ENCODE results near the gene DSG2. TPM values are rescaled to one million over a fixed set of nuclear protein-coding genes. Genes with fewer than 3 reads are reported as not detected.

The DSG2 gene
- total and polyA plus RNA-seq, 2 of the 4 experiments (the other 2 are of a cell fraction) = 1.8 to 2.3 TPM

- H3K4me3 ChIP-seq (ENCODE audit: insufficient read depth, low read depth, low read length) = no peak overlapping the region
- ChIA-PET CTCF (no interaction called here), POLR2A (ENCODE audit: unreplicated experiment) (no interaction called here)
- no peak overlapping the region for H2AK9ac ChIP-seq (replicated peaks; ENCODE audit: low read depth, low read length, poor library complexity)
- no peak overlapping the region for H3K14ac ChIP-seq (replicated peaks; ENCODE audit: low read depth, low read length)
- no peak overlapping the region for H2AFZ ChIP-seq (replicated peaks; ENCODE audit: low read length, poor library complexity)
- no peaks in the 10 kb centered on the region for H3K27me3 ChIP-seq (ENCODE audit: control insufficient read depth, insufficient read depth, low read length)
- no peaks in the 10 kb centered on the region for H3K79me1 ChIP-seq (ENCODE audit: low read depth in 1 of 2, low read length in 2 of 2)
- H3K36me3 ChIP-seq (ENCODE audit: control insufficient read depth, insufficient read depth, low read length) = no peaks in the 10 kb centered on the region
- H3K23ac ChIP-seq (ENCODE audit: low read depth, low read length) = no peak overlapping the region
- no peaks in the 10 kb centered on the region for H3K4me1 ChIP-seq (ENCODE audit: control insufficient read depth, insufficient read depth, low read length)
- no peak overlapping the region for H3K18ac ChIP-seq (ENCODE audit: low read depth, low read length)
- H4K8ac ChIP-seq (ENCODE audit: low read depth in 2 of 2, low read length in 2 of 2) = no peak overlapping the region
- no peak overlapping the region for H4K91ac ChIP-seq (ENCODE audit: insufficient read depth, low read depth, low read length)
- H2BK20ac ChIP-seq (ENCODE audit: low read depth, low read length) = no peak overlapping the region
- no peak overlapping the region for H3K27ac ChIP-seq (ENCODE audit: insufficient read depth, low read length)
- intact Hi-C loops (cut with micrococcal nuclease) = no loop called here
- ATAC-seq (ENCODE audit: low read depth) = no peak
- no peak overlapping the region for H2AK5ac ChIP-seq (ENCODE audit: low read depth, low read length)
- no peaks in the 10 kb centered on the region for H4K20me1 ChIP-seq (ENCODE audit: insufficient read depth, low read length)
- no CpG with 5 or more reads among the region's 5 CpGs for WGBS, 2 experiments (ENCODE audit: extremely low coverage in 2 of 2, insufficient read length in 1 of 2)
- in situ Hi-C loops (cut with MboI; ENCODE audit: low sequenced_read_pairs) = no loop called here
- H2BK15ac ChIP-seq (ENCODE audit: low read depth, low read length) = no peak overlapping the region
- H3K9me3 ChIP-seq (ENCODE audit: control insufficient read depth, insufficient read depth, low read length) = no peaks in the 10 kb centered on the region
- TF ChIP-seq RFX5 (IDR thresholded peaks at IDR 0.05; ENCODE audit: low read depth, low read length) (no peak), MXI1 (IDR thresholded peaks at IDR 0.05; ENCODE audit: borderline replicate concordance, low read depth, low read length) (no peak), BHLHE40 (IDR thresholded peaks at IDR 0.05; ENCODE audit: low read depth, low read length) (no peak), USF2 (IDR thresholded peaks at IDR 0.05; ENCODE audit: low read depth, low read length) (no peak), MAZ (IDR thresholded peaks at IDR 0.05; ENCODE audit: borderline replicate concordance, low read depth, low read length) (no peak), POLR2A (IDR thresholded peaks at IDR 0.05; ENCODE audit: low read depth, low read length) (no peak), CHD1 (IDR thresholded peaks at IDR 0.05; ENCODE audit: low read depth, low read length) (no peak), RAD21 (IDR thresholded peaks at IDR 0.05; ENCODE audit: low read length) (no peak), RCOR1 (IDR thresholded peaks at IDR 0.05; ENCODE audit: insufficient replicate concordance, low read length) (no peak), SMC3 (IDR thresholded peaks at IDR 0.05; ENCODE audit: low read depth, low read length) (no peak), CEBPB (IDR thresholded peaks at IDR 0.05; ENCODE audit: low read depth, low read length) (no peak), MAFK (IDR thresholded peaks at IDR 0.05; ENCODE audit: low read depth, low read length) (no peak), NFE2L2 (IDR thresholded peaks at IDR 0.05; ENCODE audit: low read depth, low read length) (no peak), CTCF (conservative IDR thresholded peaks at IDR 0.05; ENCODE audit: low read depth, low read length) (no peak), ELK1 (IDR thresholded peaks at IDR 0.05; ENCODE audit: borderline replicate concordance, low read depth, low read length) (no peak), FOS (IDR thresholded peaks at IDR 0.05; ENCODE audit: low read depth, low read length) (no peak)
- BruUV-seq (replicated peaks) = no TSS peak
- DNase-seq = no peak
- H3K4ac ChIP-seq (ENCODE audit: low read depth, low read length) = no peak overlapping the region
- H2BK5ac ChIP-seq (ENCODE audit: low read depth, low read length, poor library complexity, severe bottlenecking) = no peak overlapping the region
- dilution Hi-C loops (cut with HindIII; ENCODE audit: low sequenced_read_pairs, unreplicated experiment) = no loop called here
- no peak overlapping the region for H3K9ac ChIP-seq (ENCODE audit: low read depth, low read length)
- H3K9me1 ChIP-seq (ENCODE audit: insufficient read depth, low read length) = no peaks in the 10 kb centered on the region
- no peak overlapping the region for H4K5ac ChIP-seq (ENCODE audit: low read depth, low read length)
- H2BK120ac ChIP-seq (ENCODE audit: low read depth, low read length) = no peak overlapping the region
- no peak overlapping the region for H3K56ac ChIP-seq (ENCODE audit: extremely low read depth, insufficient read depth, low read length)
- no peak overlapping the region for H3K4me2 ChIP-seq (ENCODE audit: low read depth, low read length)
Observed at GRCh38 chr18:31585991-31586390, 88.0 kb downstream of the DSG2 start.

All from IMR-90 (cell line).